ENCODE measurements around the gene PPP1R9B. TPM values are rescaled to one million over a fixed set of nuclear protein-coding genes. Genes with fewer than 3 reads are reported as not detected.

The PPP1R9B gene
- total RNA-seq, 1 donor from 2014 or later = 63.5 TPM

GRCh38 chr17:50162466-50163254 is 12.2 kb upstream of the PPP1R9B start:
- intact Hi-C loops (cut with DNase I) = no loop called here
- no peak for DNase-seq (ENCODE audit: low spot score in 2 of 2)

GRCh38 chr17:50161911-50162288 is 11.4 kb upstream of the PPP1R9B start:
- intact Hi-C loops (cut with DNase I) = loop anchor here (1.0 to 2.0 kb wide), 4 partner anchors 10 to 67 kb away; partner anchors contain the start of gene PDK2
- no peaks in the 10 kb centered on the region for H3K27me3 ChIP-seq
- no peaks in the 10 kb centered on the region for H3K9me3 ChIP-seq
- H3K4me1 ChIP-seq = peaks cover 9 to 24% of the 10 kb centered on the region in 2 donors
- no peak for DNase-seq (ENCODE audit: low spot score in 2 of 2)
- no peak for TF ChIP-seq CTCF (IDR thresholded peaks at IDR 0.05)
- no peaks in the 10 kb centered on the region for H3K36me3 ChIP-seq
- H3K4me3 ChIP-seq = peak overlapping the region in 1 of 2 donors; percentile 73
- peak overlapping the region; percentile 80 to 89 for H3K27ac ChIP-seq

More at GRCh38 chr17:50162466-50163254, 12.2 kb upstream of the PPP1R9B start:
- Histone ChIP-seq H3K9me3 (no peaks in the 10 kb centered on the region), H3K4me1 (peaks cover 14 to 30% of the 10 kb centered on the region in 2 donors), H3K27ac (no peak overlapping the region), H3K27me3 (no peaks in the 10 kb centered on the region), H3K36me3 (no peaks in the 10 kb centered on the region), H3K4me3 (no peak overlapping the region)
- no peak for TF ChIP-seq CTCF (IDR thresholded peaks at IDR 0.05)

- Histone ChIP-seq H3K4me1 (peaks cover 9 to 29% of the 10 kb centered on the region in 2 donors), H3K9me3 (no peaks in the 10 kb centered on the region), H3K4me3 (peak overlapping the region; percentile 51 to 73), H3K27me3 (no peaks in the 10 kb centered on the region), H3K27ac (peak overlapping the region; percentile 80 to 89), H3K36me3 (no peaks in the 10 kb centered on the region)
- TF ChIP-seq CTCF (IDR thresholded peaks at IDR 0.05) = peak; percentile 92 to 98 (median 94)
- intact Hi-C loops (cut with DNase I) = loop anchor here (1.0 to 2.0 kb wide), 4 partner anchors 9 to 66 kb away; partner anchors contain the start of gene PDK2
- DNase-seq (ENCODE audit: low spot score in 2 of 2) = peak; percentile 67 to 96
Measured at GRCh38 chr17:50161023-50161910, 10.8 kb upstream of the PPP1R9B start.

- intact Hi-C loops (cut with DNase I) = no loop called here
- Histone ChIP-seq H3K4me1 (peaks cover 18 to 47% of the 10 kb centered on the region in 2 donors), H3K4me3 (no peak overlapping the region), H3K27me3 (no peaks in the 10 kb centered on the region), H3K27ac (peak overlapping the region; percentile 51 to 93), H3K9me3 (no peaks in the 10 kb centered on the region), H3K36me3 (no peaks in the 10 kb centered on the region)
- no peak for TF ChIP-seq CTCF (IDR thresholded peaks at IDR 0.05)
- DNase-seq (ENCODE audit: low spot score in 2 of 2) = no peak
Measured at GRCh38 chr17:50157891-50158290, 7.4 kb upstream of the PPP1R9B start.

GRCh38 chr17:50155115-50155819 is 4.8 kb upstream of the PPP1R9B start:
- H3K9me3 ChIP-seq = no peaks in the 10 kb centered on the region
- no peak for TF ChIP-seq CTCF (IDR thresholded peaks at IDR 0.05)
- peak overlapping the region; percentile 19 to 40 for H3K4me3 ChIP-seq
- intact Hi-C loops (cut with DNase I) = no loop called here
- H3K36me3 ChIP-seq = no peaks in the 10 kb centered on the region
- H3K4me1 ChIP-seq = peaks cover 25 to 43% of the 10 kb centered on the region in 2 donors
- peak in 1 of 2 donors; percentile 91 for DNase-seq (ENCODE audit: low spot score in 2 of 2)
- H3K27me3 ChIP-seq = no peaks in the 10 kb centered on the region
- H3K27ac ChIP-seq = peak overlapping the region; percentile 91 to 93
